ENCODE data around the gene ATP10A.

Gene ATP10A, protein sequence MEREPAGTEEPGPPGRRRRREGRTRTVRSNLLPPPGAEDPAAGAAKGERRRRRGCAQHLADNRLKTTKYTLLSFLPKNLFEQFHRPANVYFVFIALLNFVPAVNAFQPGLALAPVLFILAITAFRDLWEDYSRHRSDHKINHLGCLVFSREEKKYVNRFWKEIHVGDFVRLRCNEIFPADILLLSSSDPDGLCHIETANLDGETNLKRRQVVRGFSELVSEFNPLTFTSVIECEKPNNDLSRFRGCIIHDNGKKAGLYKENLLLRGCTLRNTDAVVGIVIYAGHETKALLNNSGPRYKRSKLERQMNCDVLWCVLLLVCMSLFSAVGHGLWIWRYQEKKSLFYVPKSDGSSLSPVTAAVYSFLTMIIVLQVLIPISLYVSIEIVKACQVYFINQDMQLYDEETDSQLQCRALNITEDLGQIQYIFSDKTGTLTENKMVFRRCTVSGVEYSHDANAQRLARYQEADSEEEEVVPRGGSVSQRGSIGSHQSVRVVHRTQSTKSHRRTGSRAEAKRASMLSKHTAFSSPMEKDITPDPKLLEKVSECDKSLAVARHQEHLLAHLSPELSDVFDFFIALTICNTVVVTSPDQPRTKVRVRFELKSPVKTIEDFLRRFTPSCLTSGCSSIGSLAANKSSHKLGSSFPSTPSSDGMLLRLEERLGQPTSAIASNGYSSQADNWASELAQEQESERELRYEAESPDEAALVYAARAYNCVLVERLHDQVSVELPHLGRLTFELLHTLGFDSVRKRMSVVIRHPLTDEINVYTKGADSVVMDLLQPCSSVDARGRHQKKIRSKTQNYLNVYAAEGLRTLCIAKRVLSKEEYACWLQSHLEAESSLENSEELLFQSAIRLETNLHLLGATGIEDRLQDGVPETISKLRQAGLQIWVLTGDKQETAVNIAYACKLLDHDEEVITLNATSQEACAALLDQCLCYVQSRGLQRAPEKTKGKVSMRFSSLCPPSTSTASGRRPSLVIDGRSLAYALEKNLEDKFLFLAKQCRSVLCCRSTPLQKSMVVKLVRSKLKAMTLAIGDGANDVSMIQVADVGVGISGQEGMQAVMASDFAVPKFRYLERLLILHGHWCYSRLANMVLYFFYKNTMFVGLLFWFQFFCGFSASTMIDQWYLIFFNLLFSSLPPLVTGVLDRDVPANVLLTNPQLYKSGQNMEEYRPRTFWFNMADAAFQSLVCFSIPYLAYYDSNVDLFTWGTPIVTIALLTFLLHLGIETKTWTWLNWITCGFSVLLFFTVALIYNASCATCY (N-terminal part only)

DNA sequence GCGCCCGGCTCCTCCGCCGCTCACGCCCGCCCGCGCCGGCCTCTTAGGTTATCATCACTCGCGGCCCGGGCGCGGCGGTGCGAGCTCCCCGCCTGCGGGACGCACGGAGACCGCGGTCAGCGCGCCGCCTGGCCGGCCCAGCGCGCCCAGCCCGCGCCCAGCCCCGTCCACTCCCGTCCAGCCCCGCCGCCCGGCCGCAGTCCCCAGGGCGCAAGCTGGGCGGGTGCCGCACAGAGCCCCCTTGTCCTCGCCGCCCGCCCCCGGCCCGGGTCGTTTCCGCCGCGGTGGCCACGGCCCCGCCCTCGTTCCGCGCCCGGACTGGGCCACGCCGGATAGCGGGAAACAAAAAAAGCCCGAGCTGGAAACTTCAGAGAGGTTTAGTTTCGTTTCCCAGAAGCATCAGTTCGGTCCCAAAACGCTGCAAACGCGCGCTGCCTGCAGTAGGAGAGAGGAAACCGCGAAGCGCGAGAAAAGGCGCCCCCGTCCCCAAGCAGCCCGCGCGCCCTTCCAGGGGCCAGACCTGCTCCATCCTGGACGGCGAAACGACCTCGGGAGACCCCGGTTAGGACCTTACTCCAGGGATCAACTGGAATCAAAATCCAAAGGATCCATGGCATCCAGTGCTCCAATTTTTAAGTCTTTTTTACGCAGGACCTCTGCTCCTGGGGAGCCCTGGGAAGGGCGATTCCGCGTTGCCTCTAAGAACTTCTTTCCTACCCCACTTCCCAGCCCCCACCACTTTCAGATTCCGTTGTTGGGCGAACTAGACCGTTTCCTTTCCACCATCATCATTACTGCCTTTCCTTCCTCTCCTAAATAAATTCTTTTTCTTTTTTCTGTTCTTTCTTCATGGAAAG is at the start of gene ATP10A:
TSS of gene ATP10A (minus strand) at position 217 of the 857 bp plus-strand sequence. CDS start 231 bp downstream, outside the sequence.
- TF ChIP-seq, protein P1, sequence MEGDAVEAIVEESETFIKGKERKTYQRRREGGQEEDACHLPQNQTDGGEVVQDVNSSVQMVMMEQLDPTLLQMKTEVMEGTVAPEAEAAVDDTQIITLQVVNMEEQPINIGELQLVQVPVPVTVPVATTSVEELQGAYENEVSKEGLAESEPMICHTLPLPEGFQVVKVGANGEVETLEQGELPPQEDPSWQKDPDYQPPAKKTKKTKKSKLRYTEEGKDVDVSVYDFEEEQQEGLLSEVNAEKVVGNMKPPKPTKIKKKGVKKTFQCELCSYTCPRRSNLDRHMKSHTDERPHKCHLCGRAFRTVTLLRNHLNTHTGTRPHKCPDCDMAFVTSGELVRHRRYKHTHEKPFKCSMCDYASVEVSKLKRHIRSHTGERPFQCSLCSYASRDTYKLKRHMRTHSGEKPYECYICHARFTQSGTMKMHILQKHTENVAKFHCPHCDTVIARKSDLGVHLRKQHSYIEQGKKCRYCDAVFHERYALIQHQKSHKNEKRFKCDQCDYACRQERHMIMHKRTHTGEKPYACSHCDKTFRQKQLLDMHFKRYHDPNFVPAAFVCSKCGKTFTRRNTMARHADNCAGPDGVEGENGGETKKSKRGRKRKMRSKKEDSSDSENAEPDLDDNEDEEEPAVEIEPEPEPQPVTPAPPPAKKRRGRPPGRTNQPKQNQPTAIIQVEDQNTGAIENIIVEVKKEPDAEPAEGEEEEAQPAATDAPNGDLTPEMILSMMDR (IDR thresholded peaks at IDR 0.05; ENCODE audit: borderline replicate concordance, insufficient read depth, low read depth, low read length), result no peak

DNA sequence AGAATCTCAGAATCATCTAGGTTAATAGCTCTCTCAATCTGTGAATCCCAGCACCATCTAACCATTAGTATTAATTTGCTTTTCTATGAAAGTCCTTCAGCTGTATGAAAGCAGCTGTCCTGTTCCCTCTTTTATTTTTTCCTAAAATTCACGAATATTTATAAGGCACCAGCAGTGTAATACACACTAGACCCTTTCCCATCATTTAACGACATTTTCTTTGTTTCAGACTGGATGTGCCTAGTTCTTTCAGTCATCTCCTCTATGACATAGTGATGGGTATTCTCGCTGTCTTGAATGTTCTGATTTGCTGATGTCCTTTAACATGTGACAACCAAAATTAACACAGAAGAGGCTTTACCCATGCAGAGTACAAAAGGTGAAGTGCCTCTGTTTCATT is 48.9 kb upstream of the ATP10A start:
- TF ChIP-seq, protein P1 (IDR thresholded peaks at IDR 0.05; ENCODE audit: borderline replicate concordance, insufficient read depth, low read depth, low read length), result no peak
- H3K4me3 ChIP-seq (ENCODE audit: low read depth, low read length), result no peak overlapping the region

More for the DNA sequence above, at the start of gene ATP10A:
- no peak within 1 kb of the TSS for H3K4me3 ChIP-seq (ENCODE audit: low read depth, low read length)

DNA sequence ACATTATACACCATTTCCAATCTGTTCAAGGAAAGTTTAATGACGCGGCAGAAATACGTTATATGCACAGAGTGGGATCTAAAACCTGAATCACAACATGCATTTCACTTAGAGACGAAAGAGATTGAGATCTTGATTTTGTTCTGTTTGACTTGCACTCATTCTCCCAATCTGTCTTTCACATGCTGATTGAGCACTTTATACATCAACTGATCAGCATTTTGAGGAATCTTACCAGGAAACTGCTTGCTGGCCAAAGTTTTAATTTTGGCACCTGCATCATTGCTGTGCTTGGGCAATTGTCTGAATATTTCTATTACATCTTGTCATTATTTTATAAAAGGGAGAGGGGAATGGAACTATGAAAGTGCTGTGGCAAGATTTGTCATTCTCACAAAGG is 47.7 kb upstream of the ATP10A start:
- TF ChIP-seq, protein P1 (IDR thresholded peaks at IDR 0.05; ENCODE audit: borderline replicate concordance, insufficient read depth, low read depth, low read length), result no peak
- H3K4me3 ChIP-seq (ENCODE audit: low read depth, low read length), result no peak overlapping the region

DNA sequence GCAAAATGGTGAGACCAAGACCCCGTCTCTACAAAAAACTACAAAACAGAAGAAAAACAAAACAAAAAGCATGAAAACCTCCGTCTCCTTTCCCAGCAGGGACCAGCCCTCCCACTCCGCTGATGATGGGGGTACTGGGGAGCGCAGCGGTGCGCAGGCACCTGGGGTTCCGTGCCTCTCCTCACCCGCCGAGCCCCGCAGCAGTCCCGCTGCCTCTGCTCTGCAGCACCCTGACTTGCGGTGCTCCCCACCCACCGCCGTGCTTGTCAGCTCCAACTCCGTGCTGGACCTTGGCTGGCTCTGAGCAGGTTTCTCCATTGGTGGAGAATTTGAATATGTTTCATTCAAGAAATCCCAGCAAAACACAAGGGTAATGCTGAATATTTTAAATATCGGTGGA is 46.7 kb upstream of the ATP10A start:
- TF ChIP-seq, protein P1 (IDR thresholded peaks at IDR 0.05; ENCODE audit: borderline replicate concordance, insufficient read depth, low read depth, low read length), result no peak
- H3K4me3 ChIP-seq (ENCODE audit: low read depth, low read length), result no peak overlapping the region

DNA sequence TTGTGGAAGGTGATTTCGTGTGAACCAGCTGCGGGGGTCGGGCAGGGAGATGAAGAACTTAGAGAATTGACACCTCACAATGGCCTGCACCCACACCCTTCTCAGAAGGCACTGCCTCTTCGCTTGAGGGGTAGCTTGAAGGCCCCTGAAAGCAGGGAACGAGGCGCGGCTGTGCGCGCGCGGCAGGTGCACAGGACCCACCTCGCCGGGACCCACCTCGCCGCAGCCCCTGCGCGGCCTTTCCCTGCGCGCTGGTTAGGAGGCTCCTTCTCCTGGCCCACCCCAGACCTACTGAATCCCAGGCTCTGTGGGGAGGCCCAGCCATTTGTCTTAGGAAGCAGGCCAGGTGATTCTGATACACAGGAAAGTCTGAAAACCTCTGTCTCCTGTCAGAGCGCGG is 46.2 kb upstream of the ATP10A start:
- TF ChIP-seq, protein P1 (IDR thresholded peaks at IDR 0.05; ENCODE audit: borderline replicate concordance, insufficient read depth, low read depth, low read length), result no peak
- no peak overlapping the region for H3K4me3 ChIP-seq (ENCODE audit: low read depth, low read length)

DNA sequence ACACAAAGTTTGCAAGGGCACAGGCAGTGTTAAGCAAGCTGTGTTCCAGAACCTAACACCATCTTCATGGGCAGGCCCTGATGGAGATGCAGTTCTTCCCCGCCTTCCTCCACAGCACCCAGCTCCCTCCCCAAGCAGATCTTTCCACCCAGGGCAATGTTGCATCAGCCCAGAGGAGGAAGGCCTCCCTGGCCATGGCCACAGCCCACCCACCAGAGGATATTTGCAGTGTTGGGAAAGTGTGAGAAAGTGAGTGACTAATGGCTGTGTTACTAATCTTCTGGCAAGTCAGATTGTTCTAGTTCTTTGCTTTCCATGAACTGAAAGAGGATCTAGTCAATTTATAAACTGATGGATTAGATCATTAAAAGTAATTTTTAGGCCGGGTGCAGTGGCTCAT is 42.0 kb upstream of the ATP10A start:
- H3K4me3 ChIP-seq (ENCODE audit: low read depth, low read length), result no peak overlapping the region
- TF ChIP-seq, protein P1 (IDR thresholded peaks at IDR 0.05; ENCODE audit: borderline replicate concordance, insufficient read depth, low read depth, low read length), result no peak

Data from GM12875 (cell line).